ENCODE data around the gene PSG5. TPM values are rescaled to one million over a fixed set of nuclear protein-coding genes. Genes with fewer than 3 reads are reported as not detected.
"Not testable (repeated sequence)": the region's sequence is repeated elsewhere in the genome, so short reads cannot be mapped to it uniquely, and the experiment has no call there.

PSG5 gene
- 0.03 TPM in 1 of 2 replicates, not detected in the other for polyA plus RNA-seq (2013)

GRCh38 chr19:43186311-43186935 is at the start of gene PSG5:
Gene PSG5, minus strand, starts transcription at chr19:43186536. Its CDS starts 131 bp downstream, at chr19:43186405.
- not testable (repeated sequence) for H3K18ac ChIP-seq (ENCODE audit: low read length); H3K4me3 ChIP-seq (ENCODE audit: low read depth, low read length); H4K12ac ChIP-seq (ENCODE audit: low read depth, low read length); H4K91ac ChIP-seq (ENCODE audit: low read depth, low read length); H3K4me1 ChIP-seq (ENCODE audit: control insufficient read depth in 1 of 2, insufficient read depth in 2 of 2, low read length in 2 of 2); H3K23ac ChIP-seq (ENCODE audit: low read length); H2AFZ ChIP-seq (ENCODE audit: insufficient read depth, low read length, poor library complexity); H2BK5ac ChIP-seq (ENCODE audit: low read depth, low read length, poor library complexity); H4K8ac ChIP-seq (ENCODE audit: low read depth, low read length); H3K36me3 ChIP-seq (ENCODE audit: control insufficient read depth in 1 of 2, insufficient read depth in 2 of 2, low read length in 2 of 2); H3K9ac ChIP-seq (ENCODE audit: low read length); H3K27ac ChIP-seq (ENCODE audit: low read depth, low read length); H3K4me2 ChIP-seq (ENCODE audit: low read length); H3K14ac ChIP-seq (ENCODE audit: low read length); H3K4ac ChIP-seq (ENCODE audit: low read depth, low read length); H2BK120ac ChIP-seq (ENCODE audit: insufficient read depth, low read length, poor library complexity); H3K79me1 ChIP-seq (ENCODE audit: low read length); H2AK5ac ChIP-seq (ENCODE audit: low read length); H2BK12ac ChIP-seq (ENCODE audit: low read length); H3K79me2 ChIP-seq (ENCODE audit: control insufficient read depth, insufficient read depth, low read length, poor library complexity); H3K27me3 ChIP-seq (ENCODE audit: insufficient read depth, low read length)
- DNase-seq: peak in 1 of 2 donors; percentile 10
- WGBS (ENCODE audit: extremely low coverage, insufficient coverage, insufficient read length): no CpG with 5 or more reads among the region's 7 CpGs
- peaks cover 25% of the 10 kb centered on the region for H3K9me3 ChIP-seq (ENCODE audit: insufficient read depth, low read depth, low read length)

GRCh38 chr19:43235686-43236085 is 49.4 kb upstream of the PSG5 start:
- H3K9ac ChIP-seq (ENCODE audit: low read length); H3K9me3 ChIP-seq (ENCODE audit: insufficient read depth, low read depth, low read length); H4K12ac ChIP-seq (ENCODE audit: low read depth, low read length); H3K79me2 ChIP-seq (ENCODE audit: control insufficient read depth, insufficient read depth, low read length, poor library complexity); H3K79me1 ChIP-seq (ENCODE audit: low read length); H2AFZ ChIP-seq (ENCODE audit: insufficient read depth, low read length, poor library complexity); H2AK5ac ChIP-seq (ENCODE audit: low read length); H3K4me3 ChIP-seq (ENCODE audit: low read depth, low read length); H3K4ac ChIP-seq (ENCODE audit: low read depth, low read length); H3K4me2 ChIP-seq (ENCODE audit: low read length); H2BK120ac ChIP-seq (ENCODE audit: insufficient read depth, low read length, poor library complexity); H2BK12ac ChIP-seq (ENCODE audit: low read length); H3K23ac ChIP-seq (ENCODE audit: low read length); H3K4me1 ChIP-seq (ENCODE audit: control insufficient read depth in 1 of 2, insufficient read depth in 2 of 2, low read length in 2 of 2); H3K36me3 ChIP-seq (ENCODE audit: control insufficient read depth in 1 of 2, insufficient read depth in 2 of 2, low read length in 2 of 2); H3K14ac ChIP-seq (ENCODE audit: low read length); H2BK5ac ChIP-seq (ENCODE audit: low read depth, low read length, poor library complexity); H3K27me3 ChIP-seq (ENCODE audit: insufficient read depth, low read length); H4K91ac ChIP-seq (ENCODE audit: low read depth, low read length); H3K27ac ChIP-seq (ENCODE audit: low read depth, low read length); H4K8ac ChIP-seq (ENCODE audit: low read depth, low read length); H3K18ac ChIP-seq (ENCODE audit: low read length): not testable (repeated sequence)
- peak in 1 of 2 donors; percentile 51 for DNase-seq
- WGBS (ENCODE audit: extremely low coverage, insufficient coverage, insufficient read length): no CpG with 5 or more reads among the region's 3 CpGs

- no peaks in the 10 kb centered on the region for H3K36me3 ChIP-seq (ENCODE audit: control insufficient read depth in 1 of 2, insufficient read depth in 2 of 2, low read length in 2 of 2)
- no peak overlapping the region for H3K4ac ChIP-seq (ENCODE audit: low read depth, low read length)
- no peak overlapping the region for H3K14ac ChIP-seq (ENCODE audit: low read length)
- peaks cover 13% of the 10 kb centered on the region for H3K9me3 ChIP-seq (ENCODE audit: insufficient read depth, low read depth, low read length)
- H3K79me1 ChIP-seq (ENCODE audit: low read length): no peaks in the 10 kb centered on the region
- no peak overlapping the region for H2AK5ac ChIP-seq (ENCODE audit: low read length)
- H3K27ac ChIP-seq (ENCODE audit: low read depth, low read length): no peak overlapping the region
- no peaks in the 10 kb centered on the region for H3K79me2 ChIP-seq (ENCODE audit: control insufficient read depth, insufficient read depth, low read length, poor library complexity)
- H3K23ac ChIP-seq (ENCODE audit: low read length): no peak overlapping the region
- H3K4me2 ChIP-seq (ENCODE audit: low read length): no peak overlapping the region
- no peaks in the 10 kb centered on the region for H3K27me3 ChIP-seq (ENCODE audit: insufficient read depth, low read length)
- no peak overlapping the region for H2BK120ac ChIP-seq (ENCODE audit: insufficient read depth, low read length, poor library complexity)
- DNase-seq: peak in 1 of 2 donors; percentile 81
- H2BK5ac ChIP-seq (ENCODE audit: low read depth, low read length, poor library complexity): no peak overlapping the region
- no peak overlapping the region for H2BK12ac ChIP-seq (ENCODE audit: low read length)
- H4K8ac ChIP-seq (ENCODE audit: low read depth, low read length): no peak overlapping the region
- no peak overlapping the region for H2AFZ ChIP-seq (ENCODE audit: insufficient read depth, low read length, poor library complexity)
- H3K9ac ChIP-seq (ENCODE audit: low read length): no peak overlapping the region
- no peak overlapping the region for H3K18ac ChIP-seq (ENCODE audit: low read length)
- H4K91ac ChIP-seq (ENCODE audit: low read depth, low read length): no peak overlapping the region
- no peak overlapping the region for H4K12ac ChIP-seq (ENCODE audit: low read depth, low read length)
- WGBS (ENCODE audit: extremely low coverage, insufficient coverage, insufficient read length): no CpG with 5 or more reads among the region's 2 CpGs
- H3K4me1 ChIP-seq (ENCODE audit: control insufficient read depth in 1 of 2, insufficient read depth in 2 of 2, low read length in 2 of 2): no peaks in the 10 kb centered on the region
- no peak overlapping the region for H3K4me3 ChIP-seq (ENCODE audit: low read depth, low read length)
These were observed 43.0 kb upstream of the PSG5 start for GRCh38 chr19:43229315-43229714.

- H3K36me3 ChIP-seq (ENCODE audit: control insufficient read depth in 1 of 2, insufficient read depth in 2 of 2, low read length in 2 of 2); H3K9ac ChIP-seq (ENCODE audit: low read length); H4K91ac ChIP-seq (ENCODE audit: low read depth, low read length); H3K4me1 ChIP-seq (ENCODE audit: control insufficient read depth in 1 of 2, insufficient read depth in 2 of 2, low read length in 2 of 2); DNase-seq; H2AK5ac ChIP-seq (ENCODE audit: low read length); H3K27me3 ChIP-seq (ENCODE audit: insufficient read depth, low read length); H3K79me1 ChIP-seq (ENCODE audit: low read length); H3K4me2 ChIP-seq (ENCODE audit: low read length); H2BK120ac ChIP-seq (ENCODE audit: insufficient read depth, low read length, poor library complexity); H3K27ac ChIP-seq (ENCODE audit: low read depth, low read length); H3K4ac ChIP-seq (ENCODE audit: low read depth, low read length); H4K8ac ChIP-seq (ENCODE audit: low read depth, low read length); H3K14ac ChIP-seq (ENCODE audit: low read length); H2BK12ac ChIP-seq (ENCODE audit: low read length); H2BK5ac ChIP-seq (ENCODE audit: low read depth, low read length, poor library complexity); H3K23ac ChIP-seq (ENCODE audit: low read length); H3K79me2 ChIP-seq (ENCODE audit: control insufficient read depth, insufficient read depth, low read length, poor library complexity); H4K12ac ChIP-seq (ENCODE audit: low read depth, low read length); H3K4me3 ChIP-seq (ENCODE audit: low read depth, low read length); H3K18ac ChIP-seq (ENCODE audit: low read length); H2AFZ ChIP-seq (ENCODE audit: insufficient read depth, low read length, poor library complexity): not testable (repeated sequence)
- peaks cover 16% of the 10 kb centered on the region for H3K9me3 ChIP-seq (ENCODE audit: insufficient read depth, low read depth, low read length)
- no CpG with 5 or more reads among the region's 2 CpGs for WGBS (ENCODE audit: extremely low coverage, insufficient coverage, insufficient read length)
These were observed 42.4 kb upstream of the PSG5 start for GRCh38 chr19:43228730-43229129.
